K562 (cell line): ENCODE results near the gene ACER3. TPM values are rescaled to one million over a fixed set of nuclear protein-coding genes. Genes with fewer than 3 reads are reported as not detected.
A peak's percentile ranks its signal among the peaks of the same experiment; 100 is the strongest.

Experiments used
- CBFB ChIP-seq: sonication (generic); formaldehyde crosslinking; IDR thresholded peaks from 2 replicates; pipeline ENCODE4 v1.4.0; 2020; ENCODE audit warnings: mild to moderate bottlenecking, missing genetic modification reagents
- CHD1 ChIP-seq: fragments of 200-600 bp; sonication (generic); IDR thresholded peaks from one replicate; pipeline ENCODE4 v1.6.1; 2012; ENCODE audit warnings: mild to moderate bottlenecking, moderate library complexity, low read length, inconsistent platforms
- DMBX1 ChIP-seq: fragments of 250-450 bp; sonication (Bioruptor Pico); IDR thresholded peaks from 2 replicates; pipeline ENCODE4 v1.8.0; 2022; ENCODE audit warnings: inconsistent platforms, mild to moderate bottlenecking, moderate library complexity, borderline replicate concordance
- E2F3 ChIP-seq: fragments of 250-450 bp; sonication (Bioruptor Pico); IDR thresholded peaks from 2 replicates; pipeline ENCODE4 v1.4.0; 2020; ENCODE audit warnings: mild to moderate bottlenecking
- FOXM1 ChIP-seq, 2 experiments: fragments of 450-650 bp in 1 of 2; sonication (generic) in 1 of 2; formaldehyde crosslinking in 1 of 2; IDR thresholded peaks; 2 replicates each; pipeline versions ENCODE4 v1.6.1 to v1.9.0; 2017 to 2022; ENCODE audit warnings: low read depth in 2 of 2, mild to moderate bottlenecking in 2 of 2, missing genetic modification reagents in 1 of 2, moderate library complexity in 1 of 2
- HNRNPL ChIP-seq: fragments of 200-400 bp; formaldehyde crosslinking; IDR thresholded peaks from 2 replicates; pipeline ENCODE4 v1.6.1; 2017; ENCODE audit warnings: low read depth, mild to moderate bottlenecking, low read length
- KLF10 ChIP-seq: fragments of 250-450 bp; sonication (Bioruptor Pico); IDR thresholded peaks from 2 replicates; pipeline ENCODE4 v1.6.1; 2021; ENCODE audit warnings: matching md5 sums
- KLF13 ChIP-seq: fragments of 450-650 bp; IDR thresholded peaks from 2 replicates; pipeline ENCODE4 v1.6.1; 2016; ENCODE audit warnings: missing genetic modification characterization, low read depth, mild to moderate bottlenecking, missing compliant biosample characterization, moderate library complexity, borderline replicate concordance
- PCBP2 ChIP-seq: fragments of 200-400 bp; formaldehyde crosslinking; IDR thresholded peaks from 2 replicates; pipeline ENCODE4 v1.6.1; 2018; ENCODE audit warnings: low read length, low read depth, mild to moderate bottlenecking, moderate library complexity; ENCODE audit not compliant: poor library complexity, severe bottlenecking
- PHF21A ChIP-seq: fragments of 450-650 bp; IDR thresholded peaks from 2 replicates; pipeline ENCODE4 v1.6.1; 2017; ENCODE audit warnings: low read depth, borderline replicate concordance
- POLR2B ChIP-seq: fragments of 450-650 bp; IDR thresholded peaks from 2 replicates; pipeline ENCODE4 v1.6.1; 2018; ENCODE audit warnings: low read depth; ENCODE audit not compliant: partially characterized antibody
- SIN3B ChIP-seq: fragments of 450-650 bp; IDR thresholded peaks from 2 replicates; pipeline ENCODE4 v1.6.1; 2017; ENCODE audit warnings: low read depth, mild to moderate bottlenecking, moderate library complexity
- SREBF1 ChIP-seq: fragments of 150-350 bp; IDR thresholded peaks from 2 replicates; pipeline ENCODE4 v1.6.1; 2014; ENCODE audit warnings: antibody characterized with exemption, low read depth, low read length, borderline replicate concordance
- THRAP3 ChIP-seq: fragments of 450-650 bp; IDR thresholded peaks from 2 replicates; pipeline ENCODE4 v1.6.1; 2016; ENCODE audit warnings: mild to moderate bottlenecking, inconsistent platforms, borderline replicate concordance
- ZKSCAN1 ChIP-seq: fragments of 150-350 bp; IDR thresholded peaks from 2 replicates; pipeline ENCODE4 v1.6.1; 2016; ENCODE audit warnings: low read depth, low read length
- ZNF408 ChIP-seq: fragments of 250-450 bp; sonication (Bioruptor Pico); IDR thresholded peaks from 2 replicates; pipeline ENCODE4 v1.4.0; 2020; ENCODE audit warnings: low read depth, mild to moderate bottlenecking, moderate library complexity
- polyA plus RNA-seq, 8 experiments: library from polyadenylated mRNA; depleted of rRNA in 4 of 8; stranded (reverse) in 5 of 8; unstranded in 3 of 8; fragments of >200 nt; fragmentation: Nextera tagmentation in 2 of 8; fragmentation: Illumina TruSeq in 1 of 8; extraction: Ambion mirVana in 2 of 8; extraction: Trizol in 1 of 8; gene quantifications; 2 replicates each; pipeline versions ENCODE4 v1.2.1 to v1.2.3, GENCODE V29; 2011 to 2014; ENCODE audit warnings: inconsistent platforms in 1 of 8, missing spikeins in 1 of 8
- total RNA-seq, 7 experiments: library from RNA; depleted of rRNA in 6 of 7; stranded (reverse); fragments of >200 nt in 6 of 7; fragmentation: Illumina TruSeq in 2 of 7; extraction: Trizol in 2 of 7; gene quantifications; 2 replicates each; pipeline versions ENCODE4 v1.2.1 to v1.2.3, GENCODE V29; 2011 to 2021; ENCODE audit warnings: low replicate concordance in 1 of 7
- TF ChIP-seq, protein P1 (sequence below): fragments of 450-650 bp; IDR thresholded peaks from 2 replicates; pipeline ENCODE4 v1.6.1; 2018; ENCODE audit not compliant: partially characterized antibody
- TF ChIP-seq, protein P2 (sequence below): fragments of 250-450 bp; sonication (Bioruptor Pico); IDR thresholded peaks from 2 replicates; pipeline ENCODE4 v1.9.0; 2021; ENCODE audit warnings: mild to moderate bottlenecking, inconsistent platforms
- TF ChIP-seq, protein P3 (sequence below): fragments of 250-450 bp; sonication (Bioruptor Pico); IDR thresholded peaks from 2 replicates; pipeline ENCODE4 v1.5.0; 2021; ENCODE audit warnings: mild to moderate bottlenecking, borderline replicate concordance

Gene ACER3
- total and polyA plus RNA-seq, 9 of the 15 experiments (the other 6 are each of a cell fraction or from before 2014, with no cell fraction given): 2.0 to 23.8 (median 9.5) TPM

DNA sequence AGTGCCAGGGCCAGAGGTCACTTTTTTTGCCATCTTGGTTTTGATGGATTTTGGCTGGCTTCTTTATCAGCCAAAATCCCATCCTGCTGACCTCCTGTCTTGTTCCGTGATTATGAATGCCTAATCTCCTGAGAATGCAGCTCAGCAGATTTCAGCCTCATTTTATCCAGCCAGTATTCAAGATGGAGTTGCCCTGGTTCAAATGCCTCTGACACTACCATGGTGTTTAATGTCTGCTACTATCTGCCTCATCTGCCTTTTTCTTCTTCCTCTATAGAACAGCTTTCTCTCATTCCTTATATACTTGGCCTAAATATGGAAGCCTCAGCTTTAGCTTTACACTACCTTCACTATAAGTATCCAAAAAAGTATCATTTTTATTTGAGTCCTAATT, 50.7 kb downstream of the ACER3 start (continued):
- TF ChIP-seq, protein P1, sequence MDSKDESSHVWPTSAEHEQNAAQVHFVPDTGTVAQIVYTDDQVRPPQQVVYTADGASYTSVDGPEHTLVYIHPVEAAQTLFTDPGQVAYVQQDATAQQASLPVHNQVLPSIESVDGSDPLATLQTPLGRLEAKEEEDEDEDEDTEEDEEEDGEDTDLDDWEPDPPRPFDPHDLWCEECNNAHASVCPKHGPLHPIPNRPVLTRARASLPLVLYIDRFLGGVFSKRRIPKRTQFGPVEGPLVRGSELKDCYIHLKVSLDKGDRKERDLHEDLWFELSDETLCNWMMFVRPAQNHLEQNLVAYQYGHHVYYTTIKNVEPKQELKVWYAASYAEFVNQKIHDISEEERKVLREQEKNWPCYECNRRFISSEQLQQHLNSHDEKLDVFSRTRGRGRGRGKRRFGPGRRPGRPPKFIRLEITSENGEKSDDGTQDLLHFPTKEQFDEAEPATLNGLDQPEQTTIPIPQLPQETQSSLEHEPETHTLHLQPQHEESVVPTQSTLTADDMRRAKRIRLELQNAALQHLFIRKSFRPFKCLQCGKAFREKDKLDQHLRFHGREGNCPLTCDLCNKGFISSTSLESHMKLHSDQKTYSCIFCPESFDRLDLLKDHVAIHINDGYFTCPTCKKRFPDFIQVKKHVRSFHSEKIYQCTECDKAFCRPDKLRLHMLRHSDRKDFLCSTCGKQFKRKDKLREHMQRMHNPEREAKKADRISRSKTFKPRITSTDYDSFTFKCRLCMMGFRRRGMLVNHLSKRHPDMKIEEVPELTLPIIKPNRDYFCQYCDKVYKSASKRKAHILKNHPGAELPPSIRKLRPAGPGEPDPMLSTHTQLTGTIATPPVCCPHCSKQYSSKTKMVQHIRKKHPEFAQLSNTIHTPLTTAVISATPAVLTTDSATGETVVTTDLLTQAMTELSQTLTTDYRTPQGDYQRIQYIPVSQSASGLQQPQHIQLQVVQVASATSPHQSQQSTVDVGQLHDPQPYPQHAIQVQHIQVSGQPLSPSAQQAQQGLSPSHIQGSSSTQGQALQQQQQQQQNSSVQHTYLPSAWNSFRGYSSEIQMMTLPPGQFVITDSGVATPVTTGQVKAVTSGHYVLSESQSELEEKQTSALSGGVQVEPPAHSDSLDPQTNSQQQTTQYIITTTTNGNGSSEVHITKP: no peak
- TF ChIP-seq DMBX1 (CRISPR knock-in tag) (peak; percentile 77), KLF13 (tag) (peak; percentile 43; the same call in 1 of the 2 replicates), PCBP2 (no peak), FOXM1 (IDR thresholded peaks at IDR 0.05; ENCODE audit: low read depth) (no peak), FOXM1 (CRISPR knock-in tag; IDR thresholded peaks at IDR 0.05; ENCODE audit: low read depth) (no peak), HNRNPL (no peak), KLF10 (CRISPR knock-in tag) (no peak), E2F3 (CRISPR knock-in tag) (peak; percentile 29; the same call in 1 of the 2 replicates), SIN3B (no peak), PHF21A (no peak), ZNF408 (CRISPR knock-in tag) (no peak), THRAP3 (no peak), CBFB (CRISPR knock-in tag) (no peak), POLR2B (no peak), ZKSCAN1 (no peak), SREBF1 (no peak), CHD1 (no peak)
- TF ChIP-seq, protein P2, sequence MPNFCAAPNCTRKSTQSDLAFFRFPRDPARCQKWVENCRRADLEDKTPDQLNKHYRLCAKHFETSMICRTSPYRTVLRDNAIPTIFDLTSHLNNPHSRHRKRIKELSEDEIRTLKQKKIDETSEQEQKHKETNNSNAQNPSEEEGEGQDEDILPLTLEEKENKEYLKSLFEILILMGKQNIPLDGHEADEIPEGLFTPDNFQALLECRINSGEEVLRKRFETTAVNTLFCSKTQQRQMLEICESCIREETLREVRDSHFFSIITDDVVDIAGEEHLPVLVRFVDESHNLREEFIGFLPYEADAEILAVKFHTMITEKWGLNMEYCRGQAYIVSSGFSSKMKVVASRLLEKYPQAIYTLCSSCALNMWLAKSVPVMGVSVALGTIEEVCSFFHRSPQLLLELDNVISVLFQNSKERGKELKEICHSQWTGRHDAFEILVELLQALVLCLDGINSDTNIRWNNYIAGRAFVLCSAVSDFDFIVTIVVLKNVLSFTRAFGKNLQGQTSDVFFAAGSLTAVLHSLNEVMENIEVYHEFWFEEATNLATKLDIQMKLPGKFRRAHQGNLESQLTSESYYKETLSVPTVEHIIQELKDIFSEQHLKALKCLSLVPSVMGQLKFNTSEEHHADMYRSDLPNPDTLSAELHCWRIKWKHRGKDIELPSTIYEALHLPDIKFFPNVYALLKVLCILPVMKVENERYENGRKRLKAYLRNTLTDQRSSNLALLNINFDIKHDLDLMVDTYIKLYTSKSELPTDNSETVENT (CRISPR knock-in tag): no peak
- TF ChIP-seq, protein P3, sequence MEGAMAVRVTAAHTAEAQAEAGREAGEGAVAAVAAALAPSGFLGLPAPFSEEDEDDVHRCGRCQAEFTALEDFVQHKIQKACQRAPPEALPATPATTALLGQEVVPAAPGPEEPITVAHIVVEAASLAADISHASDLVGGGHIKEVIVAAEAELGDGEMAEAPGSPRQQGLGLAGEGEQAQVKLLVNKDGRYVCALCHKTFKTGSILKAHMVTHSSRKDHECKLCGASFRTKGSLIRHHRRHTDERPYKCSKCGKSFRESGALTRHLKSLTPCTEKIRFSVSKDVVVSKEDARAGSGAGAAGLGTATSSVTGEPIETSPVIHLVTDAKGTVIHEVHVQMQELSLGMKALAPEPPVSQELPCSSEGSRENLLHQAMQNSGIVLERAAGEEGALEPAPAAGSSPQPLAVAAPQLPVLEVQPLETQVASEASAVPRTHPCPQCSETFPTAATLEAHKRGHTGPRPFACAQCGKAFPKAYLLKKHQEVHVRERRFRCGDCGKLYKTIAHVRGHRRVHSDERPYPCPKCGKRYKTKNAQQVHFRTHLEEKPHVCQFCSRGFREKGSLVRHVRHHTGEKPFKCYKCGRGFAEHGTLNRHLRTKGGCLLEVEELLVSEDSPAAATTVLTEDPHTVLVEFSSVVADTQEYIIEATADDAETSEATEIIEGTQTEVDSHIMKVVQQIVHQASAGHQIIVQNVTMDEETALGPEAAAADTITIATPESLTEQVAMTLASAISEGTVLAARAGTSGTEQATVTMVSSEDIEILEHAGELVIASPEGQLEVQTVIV (CRISPR knock-in tag): no peak
